Measurements from ENCODE around the gene DPH3. TPM values are rescaled to one million over a fixed set of nuclear protein-coding genes. Genes with fewer than 3 reads are reported as not detected.
A peak's percentile ranks its signal among the peaks of the same experiment; 100 is the strongest.

The DPH3 gene
- polyA plus RNA-seq, 1 experiment = 11.4 TPM

DNA sequence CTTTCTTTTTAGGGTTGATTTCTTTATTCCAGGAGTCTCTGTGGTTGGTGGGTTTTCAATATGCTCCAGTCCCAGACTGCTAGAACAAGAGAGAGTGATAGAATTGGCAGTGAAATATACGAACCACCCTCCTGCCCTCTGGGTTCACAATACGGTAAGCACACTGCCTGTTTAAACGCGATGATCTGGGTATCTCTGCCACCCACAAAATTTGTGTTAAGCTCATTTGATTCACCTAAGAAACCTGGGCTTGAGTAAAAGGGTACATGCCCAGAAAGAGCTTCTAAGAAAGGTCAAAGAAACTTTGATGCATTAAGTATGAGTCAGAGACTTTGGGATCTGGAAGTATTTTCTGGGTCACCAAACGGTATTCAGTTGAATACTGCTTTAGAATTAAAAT is 30.1 kb upstream of the DPH3 start:
- CTCF ChIA-PET = interaction anchor here (1.0 to 1.5 kb wide), 3 partner anchors 22 to 256 kb away, joined by 3 to 5 read pairs (median 4); no protein-coding TSS in a partner anchor
- no peak for DNase-seq (ENCODE audit: low read depth)
- Histone ChIP-seq H3K4me3 (ENCODE audit: low read depth, low read length) (no peak overlapping the region), H3K36me3 (ENCODE audit: control insufficient read depth, insufficient read depth, low read length) (0 out of 2 replicates have a peak, but pooled peaks cover 1% of the 10 kb centered on the region), H3K27me3 (ENCODE audit: control insufficient read depth, insufficient read depth, low read length) (no peaks in the 10 kb centered on the region)
- POLR2A ChIA-PET = interaction anchor here (0.6 kb wide), 1 partner anchor 880 kb away, joined by 3 read pairs; no protein-coding TSS in a partner anchor
- TF ChIP-seq, protein P1, sequence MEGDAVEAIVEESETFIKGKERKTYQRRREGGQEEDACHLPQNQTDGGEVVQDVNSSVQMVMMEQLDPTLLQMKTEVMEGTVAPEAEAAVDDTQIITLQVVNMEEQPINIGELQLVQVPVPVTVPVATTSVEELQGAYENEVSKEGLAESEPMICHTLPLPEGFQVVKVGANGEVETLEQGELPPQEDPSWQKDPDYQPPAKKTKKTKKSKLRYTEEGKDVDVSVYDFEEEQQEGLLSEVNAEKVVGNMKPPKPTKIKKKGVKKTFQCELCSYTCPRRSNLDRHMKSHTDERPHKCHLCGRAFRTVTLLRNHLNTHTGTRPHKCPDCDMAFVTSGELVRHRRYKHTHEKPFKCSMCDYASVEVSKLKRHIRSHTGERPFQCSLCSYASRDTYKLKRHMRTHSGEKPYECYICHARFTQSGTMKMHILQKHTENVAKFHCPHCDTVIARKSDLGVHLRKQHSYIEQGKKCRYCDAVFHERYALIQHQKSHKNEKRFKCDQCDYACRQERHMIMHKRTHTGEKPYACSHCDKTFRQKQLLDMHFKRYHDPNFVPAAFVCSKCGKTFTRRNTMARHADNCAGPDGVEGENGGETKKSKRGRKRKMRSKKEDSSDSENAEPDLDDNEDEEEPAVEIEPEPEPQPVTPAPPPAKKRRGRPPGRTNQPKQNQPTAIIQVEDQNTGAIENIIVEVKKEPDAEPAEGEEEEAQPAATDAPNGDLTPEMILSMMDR (IDR thresholded peaks at IDR 0.05; ENCODE audit: insufficient read depth, low read depth, low read length) = no peak

DNA sequence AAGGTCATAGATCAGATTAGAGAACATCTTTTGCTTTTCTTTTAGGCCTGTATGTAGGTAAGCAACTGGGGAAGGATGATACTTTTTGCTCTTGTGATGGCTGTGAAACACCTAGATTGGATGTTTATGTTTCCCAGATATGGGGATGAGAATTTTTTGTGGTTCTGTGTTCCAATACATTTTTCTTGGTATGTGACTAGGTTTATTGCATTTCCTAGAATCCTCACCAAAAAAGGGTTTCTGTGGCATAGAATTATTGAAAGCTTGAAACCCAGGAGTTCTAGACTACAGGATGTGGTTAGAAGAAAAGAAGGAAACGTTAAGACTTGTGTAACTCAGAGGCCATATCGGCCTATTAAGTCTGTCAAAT is 26.1 kb upstream of the DPH3 start:
- ChIA-PET POLR2A (interaction anchor here (0.6 to 0.7 kb wide), 3 partner anchors 136 to 254 kb away, joined by 3 to 4 read pairs (median 3); no protein-coding TSS in a partner anchor), CTCF (interaction anchor here (0.6 to 4.4 kb wide), 34 partner anchors 7 to 1245 kb away, joined by 3 to 59 read pairs (median 4); partner anchors contain the start of genes DPH3, OXNAD1 and RFTN1)
- DNase-seq (ENCODE audit: low read depth) = no peak
- Histone ChIP-seq H3K4me3 (ENCODE audit: low read depth, low read length) (no peak overlapping the region), H3K36me3 (ENCODE audit: control insufficient read depth, insufficient read depth, low read length) (peaks cover 3% of the 10 kb centered on the region; the same call in 1 of the 2 replicates), H3K27me3 (ENCODE audit: control insufficient read depth, insufficient read depth, low read length) (no peaks in the 10 kb centered on the region)
- TF ChIP-seq, protein P1 (IDR thresholded peaks at IDR 0.05; ENCODE audit: insufficient read depth, low read depth, low read length) = no peak

- TF ChIP-seq, protein P1 (IDR thresholded peaks at IDR 0.05; ENCODE audit: insufficient read depth, low read depth, low read length) = peak; percentile 78
- Histone ChIP-seq H3K27me3 (ENCODE audit: control insufficient read depth, insufficient read depth, low read length) (no peaks in the 10 kb centered on the region), H3K36me3 (ENCODE audit: control insufficient read depth, insufficient read depth, low read length) (peaks cover 3% of the 10 kb centered on the region; the same call in 1 of the 2 replicates), H3K4me3 (ENCODE audit: low read depth, low read length) (no peak overlapping the region)
- CTCF ChIA-PET = interaction anchor here (0.6 to 4.4 kb wide), 37 partner anchors 8 to 1244 kb away, joined by 3 to 59 read pairs (median 4); partner anchors contain the start of genes DPH3, OXNAD1 and RFTN1
- DNase-seq (ENCODE audit: low read depth) = peak; percentile 7
- POLR2A ChIA-PET = interaction anchor here (0.6 to 0.7 kb wide), 3 partner anchors 137 to 255 kb away, joined by 3 to 4 read pairs (median 3); no protein-coding TSS in a partner anchor
These were observed 25.5 kb upstream of the DPH3 start for GRCh38 chr3:16290007-16290826.

DNA sequence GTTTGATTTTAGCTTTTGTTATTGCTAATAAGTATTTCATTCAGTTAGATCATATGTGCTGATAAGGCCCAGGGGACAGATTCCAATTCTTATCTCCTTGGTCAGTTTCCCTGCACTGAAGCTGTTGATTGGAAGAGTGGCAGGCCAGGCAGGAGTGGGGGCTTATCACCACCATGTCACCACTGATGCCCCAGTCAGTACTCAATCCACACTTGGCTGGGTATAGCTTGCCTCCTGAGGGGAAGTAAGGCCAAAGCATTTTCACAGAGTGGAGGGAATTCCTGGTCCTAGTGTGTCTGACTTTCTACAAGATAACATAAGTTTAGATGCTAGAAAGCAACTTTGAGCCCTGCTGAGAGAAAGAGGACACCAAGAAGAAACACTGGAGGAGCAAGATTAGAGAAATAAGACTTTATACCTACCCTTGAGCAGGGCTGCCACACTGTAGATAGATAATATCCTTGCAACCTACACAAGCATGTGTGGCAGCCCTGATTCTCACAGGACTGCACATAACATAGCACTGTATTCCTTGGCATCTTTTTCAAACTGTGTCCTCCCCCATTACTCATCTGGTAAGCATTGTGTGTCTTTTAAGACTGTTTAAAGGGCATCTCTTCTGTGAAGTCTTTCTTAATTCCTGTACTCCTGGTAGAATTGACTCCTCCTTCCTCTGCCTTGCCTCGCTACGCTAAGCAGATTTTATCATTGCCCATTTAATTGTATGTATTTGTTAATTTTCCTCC is 24.6 kb upstream of the DPH3 start:
- H3K27me3 ChIP-seq (ENCODE audit: control insufficient read depth, insufficient read depth, low read length) = no peaks in the 10 kb centered on the region
- peaks cover 3% of the 10 kb centered on the region; the same call in 1 of the 2 replicates for H3K36me3 ChIP-seq (ENCODE audit: control insufficient read depth, insufficient read depth, low read length)
- DNase-seq (ENCODE audit: low read depth) = no peak
- H3K4me3 ChIP-seq (ENCODE audit: low read depth, low read length) = no peak overlapping the region
- TF ChIP-seq, protein P1 (IDR thresholded peaks at IDR 0.05; ENCODE audit: insufficient read depth, low read depth, low read length) = no peak
- ChIA-PET CTCF (interaction anchor here (0.9 to 4.4 kb wide), 11 partner anchors 8 to 262 kb away, joined by 3 to 59 read pairs (median 7); no protein-coding TSS in a partner anchor), POLR2A (no interaction called here)
